ENCODE measurements around the gene DCAF8L2.
"Not testable (repeated sequence)": the region's sequence is repeated elsewhere in the genome, so short reads cannot be mapped to it uniquely, and the experiment has no call there.

DCAF8L2 gene

GRCh38 chrX:27706526-27706925 lies 116.4 kb downstream of the DCAF8L2 start:
- DNase-seq (ENCODE audit: low read depth), result no peak
- H3K4me3 ChIP-seq (ENCODE audit: low read depth, low read length), result no peak overlapping the region
- TF ChIP-seq, protein P1, sequence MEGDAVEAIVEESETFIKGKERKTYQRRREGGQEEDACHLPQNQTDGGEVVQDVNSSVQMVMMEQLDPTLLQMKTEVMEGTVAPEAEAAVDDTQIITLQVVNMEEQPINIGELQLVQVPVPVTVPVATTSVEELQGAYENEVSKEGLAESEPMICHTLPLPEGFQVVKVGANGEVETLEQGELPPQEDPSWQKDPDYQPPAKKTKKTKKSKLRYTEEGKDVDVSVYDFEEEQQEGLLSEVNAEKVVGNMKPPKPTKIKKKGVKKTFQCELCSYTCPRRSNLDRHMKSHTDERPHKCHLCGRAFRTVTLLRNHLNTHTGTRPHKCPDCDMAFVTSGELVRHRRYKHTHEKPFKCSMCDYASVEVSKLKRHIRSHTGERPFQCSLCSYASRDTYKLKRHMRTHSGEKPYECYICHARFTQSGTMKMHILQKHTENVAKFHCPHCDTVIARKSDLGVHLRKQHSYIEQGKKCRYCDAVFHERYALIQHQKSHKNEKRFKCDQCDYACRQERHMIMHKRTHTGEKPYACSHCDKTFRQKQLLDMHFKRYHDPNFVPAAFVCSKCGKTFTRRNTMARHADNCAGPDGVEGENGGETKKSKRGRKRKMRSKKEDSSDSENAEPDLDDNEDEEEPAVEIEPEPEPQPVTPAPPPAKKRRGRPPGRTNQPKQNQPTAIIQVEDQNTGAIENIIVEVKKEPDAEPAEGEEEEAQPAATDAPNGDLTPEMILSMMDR (IDR thresholded peaks at IDR 0.05; ENCODE audit: low read depth, low read length, missing control alignments), result no peak

DNA sequence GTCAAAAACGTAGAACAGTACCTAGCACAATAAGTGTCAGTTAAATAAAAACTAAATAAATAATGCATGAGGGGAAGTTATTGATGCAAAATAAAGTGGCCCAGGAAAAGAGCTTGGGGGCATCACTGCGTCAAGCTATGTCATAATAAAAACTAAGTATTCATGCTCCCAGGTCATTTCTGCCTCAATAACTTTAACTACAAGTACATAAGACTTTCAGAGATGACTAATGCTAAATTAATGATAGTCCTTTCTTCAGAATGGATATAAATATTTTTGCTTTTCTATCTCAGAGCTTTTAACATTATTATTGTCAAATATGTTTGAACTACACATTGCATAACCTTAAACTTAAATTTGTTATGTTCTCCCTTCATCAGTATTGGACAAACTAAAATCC lies 125.5 kb downstream of the DCAF8L2 start:
- no peak for DNase-seq (ENCODE audit: low read depth)
- no peak overlapping the region for H3K4me3 ChIP-seq (ENCODE audit: low read depth, low read length)
- TF ChIP-seq, protein P1 (IDR thresholded peaks at IDR 0.05; ENCODE audit: low read depth, low read length, missing control alignments), result no peak

- DNase-seq (ENCODE audit: low read depth), result no peak
- TF ChIP-seq, protein P1 (IDR thresholded peaks at IDR 0.05; ENCODE audit: low read depth, low read length, missing control alignments), result no peak
- H3K4me3 ChIP-seq (ENCODE audit: low read depth, low read length), result no peak overlapping the region
Measured at GRCh38 chrX:27728291-27728690, 138.1 kb downstream of the DCAF8L2 start.

GRCh38 chrX:27731962-27732361 lies 141.8 kb downstream of the DCAF8L2 start:
- H3K4me3 ChIP-seq (ENCODE audit: low read depth, low read length), result no peak overlapping the region
- TF ChIP-seq, protein P1 (IDR thresholded peaks at IDR 0.05; ENCODE audit: low read depth, low read length, missing control alignments), result no peak
- no peak for DNase-seq (ENCODE audit: low read depth)

- no peak overlapping the region for H3K4me3 ChIP-seq (ENCODE audit: low read depth, low read length)
- TF ChIP-seq, protein P1 (IDR thresholded peaks at IDR 0.05; ENCODE audit: low read depth, low read length, missing control alignments), result no peak
- DNase-seq (ENCODE audit: low read depth), result no peak
Measured at GRCh38 chrX:27735914-27736313, 145.8 kb downstream of the DCAF8L2 start.

DNA sequence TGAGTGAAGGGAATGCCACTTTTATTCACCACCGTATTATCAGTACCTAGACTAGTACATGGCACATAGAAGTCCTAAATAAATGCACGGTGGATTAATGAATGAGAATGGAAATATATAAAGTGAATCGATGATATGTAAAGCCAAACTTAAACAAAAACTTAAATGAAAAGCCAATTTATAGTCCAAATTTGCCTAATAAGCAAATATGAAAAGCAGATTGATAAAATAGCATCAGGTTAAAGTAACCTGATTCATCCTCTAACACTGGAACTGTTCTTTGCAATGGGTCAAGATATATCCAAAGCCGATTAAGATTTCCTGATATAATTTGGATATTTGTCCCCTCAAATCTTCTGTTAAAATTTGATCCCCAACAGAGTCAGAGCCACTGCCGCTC lies 150.8 kb downstream of the DCAF8L2 start:
- TF ChIP-seq, protein P1 (IDR thresholded peaks at IDR 0.05; ENCODE audit: low read depth, low read length, missing control alignments), result no peak
- DNase-seq (ENCODE audit: low read depth), result no peak

GRCh38 chrX:27743521-27743920 lies 153.4 kb downstream of the DCAF8L2 start:
- not testable (repeated sequence) for H3K4me3 ChIP-seq (ENCODE audit: low read depth, low read length); DNase-seq (ENCODE audit: low read depth)

More for the DNA sequence above, 150.8 kb downstream of the DCAF8L2 start:
- no peak overlapping the region for H3K4me3 ChIP-seq (ENCODE audit: low read depth, low read length)
